HFFc6 (cell line): ENCODE data around the gene FDCSP. TPM values are rescaled to one million over a fixed set of nuclear protein-coding genes. Genes with fewer than 3 reads are reported as not detected.

Experiments used
- DNase-seq: peaks from one replicate; pipeline ENCODE4 v3.0.0-alpha.2; 2018
- H3K27ac Mint-ChIP-seq: 2 replicates; pipeline ENCODE4 v1.8.0; 2020; ENCODE audit warnings: mild to moderate bottlenecking, mixed read lengths
- H3K27me3 Mint-ChIP-seq: 2 replicates; pipeline ENCODE4 v1.8.0; 2021; ENCODE audit warnings: mild to moderate bottlenecking, moderate library complexity, mixed read lengths; ENCODE audit not compliant: insufficient read depth
- H3K36me3 Mint-ChIP-seq: 2 replicates; pipeline ENCODE4 v1.8.0; 2021; ENCODE audit warnings: low read depth, mixed read lengths
- H3K4me1 Mint-ChIP-seq: 2 replicates; pipeline ENCODE4 v1.8.0; 2020; ENCODE audit warnings: low read depth, mixed read lengths
- H3K4me3 Mint-ChIP-seq: 2 replicates; pipeline ENCODE4 v1.8.0; 2020; ENCODE audit warnings: mild to moderate bottlenecking, moderate library complexity, mixed read lengths
- H3K9me3 Mint-ChIP-seq: 2 replicates; pipeline ENCODE4 v1.8.0; 2020; ENCODE audit warnings: mild to moderate bottlenecking, mixed read lengths
- total RNA-seq, 6 experiments: library from RNA; stranded (reverse); fragmentation: NEBNext Ultra II Directional; extraction: Animal tissue kit (Norgen Biotek cat#: 25700); gene quantifications; 2 replicates in 1 of 6; 3 replicates in 5 of 6; pipeline ENCODE4 v1.2.3, GENCODE V29; 2021
- TF ChIP-seq, protein P1 (sequence below): fragments of 200-600 bp; sonication (generic); IDR thresholded peaks from 2 replicates; pipeline ENCODE4 v1.5.0; 2021; ENCODE audit warnings: antibody characterized with exemption, mild to moderate bottlenecking

The FDCSP gene
- total RNA-seq, 6 experiments from 2014 or later: not detected

DNA sequence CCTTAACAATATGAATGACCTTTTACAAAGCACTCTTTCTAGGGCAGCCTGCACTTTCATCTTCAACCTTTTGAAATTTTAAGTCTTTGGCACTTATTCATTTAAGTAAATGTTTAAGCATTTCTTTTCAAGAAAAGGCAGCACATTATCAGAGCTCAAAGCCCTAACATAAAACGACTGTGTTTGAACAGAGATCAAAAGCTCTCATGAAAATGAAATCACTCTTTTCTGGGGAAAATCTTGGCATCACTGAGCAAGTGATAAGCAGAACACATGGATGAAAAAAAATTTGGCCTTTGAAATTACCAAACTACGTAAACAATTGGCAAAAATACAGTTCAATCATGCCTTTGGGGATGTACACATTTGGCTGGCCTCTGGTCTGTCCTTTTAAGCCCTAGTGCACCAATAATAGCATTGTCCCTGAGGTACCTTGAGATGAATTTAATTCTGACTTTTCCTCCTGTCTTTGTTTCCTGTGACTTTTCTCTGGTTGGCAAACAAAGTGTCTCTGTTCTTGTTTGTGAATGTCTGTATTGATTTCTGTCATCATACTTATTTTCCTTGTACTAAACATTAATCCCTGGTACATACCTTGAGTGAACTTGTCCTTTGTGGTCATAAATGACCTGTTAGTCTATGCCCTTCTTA is 43.3 kb upstream of the FDCSP start:
- H3K27ac Mint-ChIP-seq: no peak overlapping the region
- no peak for DNase-seq

DNA sequence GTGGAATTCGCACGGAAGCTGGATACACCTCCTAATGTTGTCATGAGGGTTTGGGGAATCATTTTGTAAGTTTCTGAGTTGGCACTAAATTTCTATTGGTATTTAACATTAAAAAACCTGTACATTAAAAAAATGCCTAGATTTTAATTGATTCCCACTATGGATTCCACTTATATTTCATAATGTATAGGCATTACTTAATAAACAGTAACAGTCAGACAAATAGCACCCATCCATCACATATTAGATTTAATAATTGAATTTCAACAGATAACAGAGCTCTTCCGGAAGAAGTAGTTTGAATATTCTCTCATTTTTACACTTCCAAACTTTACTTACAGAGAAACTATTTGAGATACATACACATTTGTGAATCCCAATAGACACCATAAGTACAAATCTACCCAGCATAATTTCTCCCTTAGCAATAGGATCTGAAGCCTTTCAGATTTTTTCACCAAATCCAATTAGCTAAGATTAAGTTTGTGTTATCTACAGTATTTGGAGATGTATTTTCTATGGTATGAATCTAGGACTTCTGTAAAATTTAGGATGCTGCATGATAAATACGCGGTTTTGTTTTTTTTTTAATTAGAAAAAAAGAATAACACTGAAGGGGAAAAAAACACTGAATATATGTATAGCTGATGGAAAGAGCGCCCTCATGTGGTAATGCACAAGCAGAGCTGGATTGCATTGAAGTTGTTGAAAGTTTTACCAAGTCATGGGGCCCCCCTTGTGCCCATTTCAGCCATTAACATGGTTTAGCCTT is 42.6 kb upstream of the FDCSP start:
- TF ChIP-seq, protein P1, sequence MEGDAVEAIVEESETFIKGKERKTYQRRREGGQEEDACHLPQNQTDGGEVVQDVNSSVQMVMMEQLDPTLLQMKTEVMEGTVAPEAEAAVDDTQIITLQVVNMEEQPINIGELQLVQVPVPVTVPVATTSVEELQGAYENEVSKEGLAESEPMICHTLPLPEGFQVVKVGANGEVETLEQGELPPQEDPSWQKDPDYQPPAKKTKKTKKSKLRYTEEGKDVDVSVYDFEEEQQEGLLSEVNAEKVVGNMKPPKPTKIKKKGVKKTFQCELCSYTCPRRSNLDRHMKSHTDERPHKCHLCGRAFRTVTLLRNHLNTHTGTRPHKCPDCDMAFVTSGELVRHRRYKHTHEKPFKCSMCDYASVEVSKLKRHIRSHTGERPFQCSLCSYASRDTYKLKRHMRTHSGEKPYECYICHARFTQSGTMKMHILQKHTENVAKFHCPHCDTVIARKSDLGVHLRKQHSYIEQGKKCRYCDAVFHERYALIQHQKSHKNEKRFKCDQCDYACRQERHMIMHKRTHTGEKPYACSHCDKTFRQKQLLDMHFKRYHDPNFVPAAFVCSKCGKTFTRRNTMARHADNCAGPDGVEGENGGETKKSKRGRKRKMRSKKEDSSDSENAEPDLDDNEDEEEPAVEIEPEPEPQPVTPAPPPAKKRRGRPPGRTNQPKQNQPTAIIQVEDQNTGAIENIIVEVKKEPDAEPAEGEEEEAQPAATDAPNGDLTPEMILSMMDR: peak; percentile 57
- no peak for DNase-seq
- Mint-ChIP-seq H3K27me3 (no peaks in the 10 kb centered on the region), H3K27ac (no peak overlapping the region), H3K9me3 (peaks cover 6% of the 10 kb centered on the region), H3K4me1 (no peaks in the 10 kb centered on the region), H3K36me3 (no peaks in the 10 kb centered on the region), H3K4me3 (no peak overlapping the region)

More for the DNA sequence above, 43.3 kb upstream of the FDCSP start:
- no peak overlapping the region for H3K4me3 Mint-ChIP-seq
- H3K9me3 Mint-ChIP-seq: peaks cover 6% of the 10 kb centered on the region
- H3K36me3 Mint-ChIP-seq: no peaks in the 10 kb centered on the region
- no peaks in the 10 kb centered on the region for H3K27me3 Mint-ChIP-seq
- no peaks in the 10 kb centered on the region for H3K4me1 Mint-ChIP-seq
- TF ChIP-seq, protein P1: no peak

DNA sequence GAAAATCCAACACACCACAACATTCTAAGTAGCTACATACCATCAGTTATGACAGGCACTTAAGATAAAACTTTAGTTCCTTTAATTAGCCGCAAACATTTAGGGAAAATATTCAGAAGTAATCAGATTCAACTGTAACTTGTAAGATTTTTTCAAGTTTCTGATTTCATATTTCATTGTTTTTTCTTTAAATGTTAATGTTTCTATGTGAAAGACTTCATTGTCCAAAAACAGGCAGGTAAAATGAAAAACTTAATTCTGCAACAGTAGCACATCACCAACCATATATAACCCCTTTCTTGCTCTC is 42.0 kb upstream of the FDCSP start:
- Mint-ChIP-seq H3K27ac (no peak overlapping the region), H3K4me3 (no peak overlapping the region), H3K4me1 (no peaks in the 10 kb centered on the region), H3K36me3 (no peaks in the 10 kb centered on the region), H3K9me3 (peaks cover 6% of the 10 kb centered on the region), H3K27me3 (no peaks in the 10 kb centered on the region)
- no peak for DNase-seq
- TF ChIP-seq, protein P1: peak; percentile 28

DNA sequence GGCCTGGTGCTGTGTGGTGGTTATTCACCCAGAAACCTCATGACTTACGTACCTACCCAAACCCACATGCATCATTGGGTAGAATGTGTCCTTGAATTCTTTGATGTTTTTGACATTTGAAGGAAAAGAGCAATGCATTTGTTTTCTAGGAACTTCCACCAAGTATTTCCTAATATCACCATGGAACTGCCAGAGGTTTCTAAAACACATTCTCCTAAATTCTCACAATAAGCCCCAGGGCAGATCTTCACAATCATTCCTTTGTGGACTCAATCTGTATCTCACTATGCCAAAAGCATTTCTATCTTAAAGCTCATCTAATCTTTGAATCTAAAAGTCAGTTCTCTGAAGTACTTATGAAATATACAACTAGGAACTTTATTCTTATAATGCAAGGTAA is 38.7 kb upstream of the FDCSP start:
- Mint-ChIP-seq H3K27me3 (no peaks in the 10 kb centered on the region), H3K9me3 (peaks cover 19% of the 10 kb centered on the region; the same call in 1 of the 2 replicates)

DNA sequence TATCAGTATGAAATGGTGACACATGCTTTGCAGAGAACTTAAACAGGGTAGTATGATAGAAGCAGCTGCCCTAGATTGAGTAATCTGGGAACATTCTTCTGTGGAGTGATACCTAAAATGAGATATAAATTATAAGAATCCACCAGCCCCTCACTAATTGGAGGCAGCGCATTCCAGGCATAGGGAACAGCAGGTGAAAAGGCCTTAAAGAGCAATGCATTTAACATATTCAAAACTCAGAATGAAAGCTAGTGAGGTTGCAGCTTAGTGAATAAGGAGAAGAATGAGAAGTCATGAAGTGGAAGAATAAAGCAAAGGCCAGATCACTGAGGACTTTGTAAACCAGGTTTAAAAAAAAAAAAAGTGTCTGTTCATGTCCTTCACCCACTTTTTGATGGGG is 35.3 kb upstream of the FDCSP start:
- TF ChIP-seq, protein P1: no peak
- Mint-ChIP-seq H3K4me1 (no peaks in the 10 kb centered on the region), H3K27me3 (no peaks in the 10 kb centered on the region), H3K9me3 (peaks cover 26% of the 10 kb centered on the region), H3K36me3 (no peaks in the 10 kb centered on the region), H3K27ac (no peak overlapping the region), H3K4me3 (no peak overlapping the region)
- DNase-seq: no peak

More for the DNA sequence above, 38.7 kb upstream of the FDCSP start:
- H3K4me3 Mint-ChIP-seq: no peak overlapping the region
- TF ChIP-seq, protein P1: no peak
- no peaks in the 10 kb centered on the region for H3K36me3 Mint-ChIP-seq
- no peak for DNase-seq
- H3K27ac Mint-ChIP-seq: no peak overlapping the region
- no peaks in the 10 kb centered on the region for H3K4me1 Mint-ChIP-seq
